Mucosa of stomach (tissue), 1 donor: ENCODE measurements around the gene CRY1.
A peak's percentile ranks its signal among the peaks of the same experiment; 100 is the strongest.

Experiments used
- H3K27me3 ChIP-seq: one replicate; pipeline ENCODE4 v1.7.0; 2013; ENCODE audit warnings: mild to moderate bottlenecking, low read length; ENCODE audit not compliant: control insufficient read depth, insufficient read depth
- H3K36me3 ChIP-seq: one replicate; pipeline ENCODE4 v1.7.0; 2013; ENCODE audit warnings: low read length; ENCODE audit not compliant: control insufficient read depth, insufficient read depth
- H3K4me1 ChIP-seq: one replicate; pipeline ENCODE4 v1.7.0; 2013; ENCODE audit warnings: mild to moderate bottlenecking, low read length; ENCODE audit not compliant: control insufficient read depth, insufficient read depth
- H3K4me3 ChIP-seq: one replicate; pipeline ENCODE4 v1.7.0; 2013; ENCODE audit warnings: low read length
- H3K9ac ChIP-seq: one replicate; pipeline ENCODE4 v1.7.0; 2013; ENCODE audit warnings: mild to moderate bottlenecking, low read length, moderate library complexity
- H3K9me3 ChIP-seq: one replicate; pipeline ENCODE4 v1.7.0; 2013; ENCODE audit warnings: mild to moderate bottlenecking, low read length, moderate library complexity; ENCODE audit not compliant: control insufficient read depth
- donor health status: Pancreatic carcinoma.

The CRY1 gene

GRCh38 chr12:107093417-107094182 lies at the start of gene CRY1:
Gene CRY1 (minus strand): TSS chr12:107093549. CDS start chr12:107092961, 588 bp downstream.
- Histone ChIP-seq H3K9ac (peak within 1 kb of the TSS; percentile 95), H3K4me1 (peaks cover 16% of the 10 kb centered on the region)

GRCh38 chr12:107139787-107140186 lies 46.4 kb upstream of the CRY1 start:
- no peaks in the 10 kb centered on the region for H3K36me3 ChIP-seq
- no peak overlapping the region for H3K9ac ChIP-seq
- H3K4me1 ChIP-seq = no peaks in the 10 kb centered on the region
- H3K27me3 ChIP-seq = peaks cover 4% of the 10 kb centered on the region
- no peaks in the 10 kb centered on the region for H3K9me3 ChIP-seq
- H3K4me3 ChIP-seq = no peak overlapping the region

More at GRCh38 chr12:107093417-107094182, at the start of gene CRY1:
- peak within 1 kb of the TSS; percentile 86 for H3K4me3 ChIP-seq
- H3K36me3 ChIP-seq = no peaks in the 10 kb centered on the region
- no peaks in the 10 kb centered on the region for H3K27me3 ChIP-seq
- H3K9me3 ChIP-seq = no peaks in the 10 kb centered on the region

GRCh38 chr12:107138990-107139389 lies 45.6 kb upstream of the CRY1 start:
- no peaks in the 10 kb centered on the region for H3K4me1 ChIP-seq
- H3K27me3 ChIP-seq = peaks cover 4% of the 10 kb centered on the region
- no peaks in the 10 kb centered on the region for H3K36me3 ChIP-seq
- no peaks in the 10 kb centered on the region for H3K9me3 ChIP-seq
- no peak overlapping the region for H3K4me3 ChIP-seq
- H3K9ac ChIP-seq = no peak overlapping the region

- Histone ChIP-seq H3K36me3 (no peaks in the 10 kb centered on the region), H3K4me3 (no peak overlapping the region), H3K9ac (no peak overlapping the region), H3K9me3 (no peaks in the 10 kb centered on the region), H3K27me3 (peaks cover 4% of the 10 kb centered on the region), H3K4me1 (no peaks in the 10 kb centered on the region)
Observed at GRCh38 chr12:107135177-107135576, 41.8 kb upstream of the CRY1 start.

- H3K9me3 ChIP-seq = no peaks in the 10 kb centered on the region
- H3K27me3 ChIP-seq = peaks cover 4% of the 10 kb centered on the region
- no peak overlapping the region for H3K4me3 ChIP-seq
- H3K9ac ChIP-seq = no peak overlapping the region
- no peaks in the 10 kb centered on the region for H3K4me1 ChIP-seq
- no peaks in the 10 kb centered on the region for H3K36me3 ChIP-seq
Observed at GRCh38 chr12:107134558-107134957, 41.2 kb upstream of the CRY1 start.

- Histone ChIP-seq H3K4me3 (no peak overlapping the region), H3K4me1 (no peaks in the 10 kb centered on the region), H3K9me3 (no peaks in the 10 kb centered on the region), H3K27me3 (peaks cover 4% of the 10 kb centered on the region), H3K9ac (no peak overlapping the region), H3K36me3 (no peaks in the 10 kb centered on the region)
Observed at GRCh38 chr12:107133462-107133861, 40.1 kb upstream of the CRY1 start.

- H3K9me3 ChIP-seq = no peaks in the 10 kb centered on the region
- no peaks in the 10 kb centered on the region for H3K27me3 ChIP-seq
- no peak overlapping the region for H3K9ac ChIP-seq
- no peak overlapping the region for H3K4me3 ChIP-seq
- no peaks in the 10 kb centered on the region for H3K4me1 ChIP-seq
- H3K36me3 ChIP-seq = no peaks in the 10 kb centered on the region
Observed at GRCh38 chr12:107131832-107132616, 38.7 kb upstream of the CRY1 start.

- Histone ChIP-seq H3K4me3 (no peak overlapping the region), H3K27me3 (no peaks in the 10 kb centered on the region), H3K9me3 (no peaks in the 10 kb centered on the region), H3K9ac (no peak overlapping the region), H3K4me1 (no peaks in the 10 kb centered on the region), H3K36me3 (no peaks in the 10 kb centered on the region)
Observed at GRCh38 chr12:107130830-107131611, 37.7 kb upstream of the CRY1 start.

- Histone ChIP-seq H3K4me1 (no peaks in the 10 kb centered on the region), H3K36me3 (no peaks in the 10 kb centered on the region), H3K27me3 (no peaks in the 10 kb centered on the region), H3K9ac (no peak overlapping the region), H3K9me3 (no peaks in the 10 kb centered on the region), H3K4me3 (no peak overlapping the region)
Observed at GRCh38 chr12:107129315-107129930, 36.1 kb upstream of the CRY1 start.

GRCh38 chr12:107127482-107128430 lies 34.4 kb upstream of the CRY1 start:
- no peak overlapping the region for H3K4me3 ChIP-seq
- H3K36me3 ChIP-seq = no peaks in the 10 kb centered on the region
- no peaks in the 10 kb centered on the region for H3K9me3 ChIP-seq
- no peak overlapping the region for H3K9ac ChIP-seq
- no peaks in the 10 kb centered on the region for H3K27me3 ChIP-seq
- no peaks in the 10 kb centered on the region for H3K4me1 ChIP-seq
